Umbilical cord (tissue), 2 donors: ENCODE measurements around the gene XPNPEP1. TPM values are rescaled to one million over a fixed set of nuclear protein-coding genes. Genes with fewer than 3 reads are reported as not detected.

ENCODE experiments used
- DNase-seq: peaks from one replicate; pipeline ENCODE4 v3.0.0-alpha.2; 2015; ENCODE audit warnings: low spot score
- total RNA-seq: library from RNA; depleted of rRNA; stranded (reverse); fragments of >200 nt; gene quantifications from one replicate; pipeline ENCODE4 v1.2.3, GENCODE V29; 2014; ENCODE audit warnings: low replicate concordance; ENCODE audit not compliant: insufficient read depth

XPNPEP1 gene
- total RNA-seq, 1 donor from 2014 or later, result 66.0 TPM

DNA sequence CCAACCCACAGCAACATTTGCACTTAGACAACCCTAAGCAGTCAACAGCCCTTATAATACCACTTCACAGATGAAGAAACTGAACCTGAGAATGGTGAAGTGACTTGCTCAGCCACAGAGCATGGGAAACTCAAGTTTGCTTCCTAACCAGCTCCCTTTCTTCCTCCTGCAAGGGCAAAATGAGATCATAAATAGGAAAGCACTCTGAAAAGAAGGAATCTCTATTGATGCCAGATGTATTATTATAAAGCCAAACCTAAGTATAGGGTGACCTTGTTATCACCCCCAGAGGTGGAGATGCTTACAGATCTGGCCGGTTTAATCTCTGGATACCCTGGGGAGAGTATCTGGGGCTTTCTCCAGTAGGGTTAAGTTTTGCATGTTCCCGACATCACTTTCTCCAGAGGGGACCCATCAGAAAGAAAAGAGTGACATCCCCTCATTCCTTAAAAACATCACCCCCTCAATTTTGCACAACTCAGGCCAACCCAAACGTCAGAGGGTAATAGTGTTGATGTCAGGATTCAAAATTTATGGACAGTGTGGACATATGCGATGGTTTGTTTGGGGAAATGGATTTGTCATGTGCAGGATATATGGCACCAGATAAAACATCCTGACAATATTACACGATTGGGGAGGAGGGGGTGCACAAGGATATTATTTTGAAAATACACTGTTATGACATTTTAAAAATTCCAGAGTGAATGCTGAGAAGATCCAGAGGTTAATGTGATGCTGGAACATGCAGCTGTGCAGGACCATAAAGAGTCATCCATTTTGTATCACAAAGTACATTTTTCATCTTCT is 24.0 kb upstream of the XPNPEP1 start:
- no peak for DNase-seq

DNA sequence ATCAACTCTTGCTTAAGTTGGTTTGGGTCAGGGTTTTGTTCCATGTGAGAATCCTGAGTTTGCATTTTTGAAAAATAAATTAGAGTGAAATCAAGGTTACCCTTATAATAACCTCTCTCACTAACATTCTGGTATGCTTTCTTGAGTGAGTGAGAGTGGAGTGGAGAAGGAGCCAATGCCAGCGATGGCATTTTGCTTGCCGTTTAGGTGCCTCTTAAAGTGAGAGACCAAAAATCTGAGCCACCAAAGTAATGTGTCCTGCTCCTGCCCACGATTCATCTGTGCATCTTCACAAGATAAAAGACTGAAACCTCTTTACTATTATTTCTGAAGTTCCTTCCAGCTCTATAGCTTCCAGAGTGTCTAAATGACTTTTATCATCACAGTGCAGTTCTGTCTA is 23.4 kb upstream of the XPNPEP1 start:
- DNase-seq, result no peak

- no peak for DNase-seq
Observed at GRCh38 chr10:109945473-109946177, 22.3 kb upstream of the XPNPEP1 start.

DNA sequence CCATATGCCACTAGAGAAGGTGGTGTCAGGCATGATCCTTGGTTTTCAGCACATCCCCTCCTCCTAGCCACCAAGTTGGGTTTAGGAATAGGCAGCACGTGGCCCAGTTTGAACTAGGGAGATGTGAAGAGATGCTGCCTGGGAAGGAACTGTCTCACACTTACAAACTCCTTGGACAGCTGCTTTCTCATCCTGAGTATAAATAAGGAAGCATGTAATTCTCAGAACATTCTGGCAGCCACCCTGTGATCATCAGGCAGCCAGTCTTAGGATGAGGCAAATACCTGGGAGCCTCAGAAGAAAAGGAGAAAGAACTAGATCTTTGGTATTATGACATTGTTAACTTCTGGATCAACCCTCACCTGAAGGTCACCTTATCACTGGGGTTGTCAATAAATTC is 21.3 kb upstream of the XPNPEP1 start:
- DNase-seq, result no peak

GRCh38 chr10:109941236-109941862 is 18.0 kb upstream of the XPNPEP1 start:
- DNase-seq, result no peak

DNA sequence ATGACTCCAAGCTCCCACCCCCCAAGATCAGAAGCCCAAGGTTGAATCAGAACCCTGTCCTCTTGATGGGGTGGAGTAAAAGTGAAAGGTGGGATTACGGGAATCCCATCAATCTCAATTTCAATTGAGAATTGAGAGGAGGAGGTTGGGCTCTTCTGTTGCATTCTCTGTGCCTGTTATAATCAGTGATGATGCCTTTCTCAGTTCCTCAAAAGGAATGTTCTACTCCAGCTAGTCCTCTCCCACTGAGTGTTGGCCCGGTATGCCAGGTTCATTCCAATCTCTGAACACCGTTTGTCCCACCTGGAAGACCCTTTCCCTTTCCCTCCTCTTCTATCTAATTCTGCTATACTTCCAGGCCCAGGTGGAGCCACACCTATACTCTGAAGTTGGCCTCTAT is 17.2 kb upstream of the XPNPEP1 start:
- DNase-seq, result no peak

GRCh38 chr10:109940117-109940516 is 16.8 kb upstream of the XPNPEP1 start:
- DNase-seq, result no peak

DNA sequence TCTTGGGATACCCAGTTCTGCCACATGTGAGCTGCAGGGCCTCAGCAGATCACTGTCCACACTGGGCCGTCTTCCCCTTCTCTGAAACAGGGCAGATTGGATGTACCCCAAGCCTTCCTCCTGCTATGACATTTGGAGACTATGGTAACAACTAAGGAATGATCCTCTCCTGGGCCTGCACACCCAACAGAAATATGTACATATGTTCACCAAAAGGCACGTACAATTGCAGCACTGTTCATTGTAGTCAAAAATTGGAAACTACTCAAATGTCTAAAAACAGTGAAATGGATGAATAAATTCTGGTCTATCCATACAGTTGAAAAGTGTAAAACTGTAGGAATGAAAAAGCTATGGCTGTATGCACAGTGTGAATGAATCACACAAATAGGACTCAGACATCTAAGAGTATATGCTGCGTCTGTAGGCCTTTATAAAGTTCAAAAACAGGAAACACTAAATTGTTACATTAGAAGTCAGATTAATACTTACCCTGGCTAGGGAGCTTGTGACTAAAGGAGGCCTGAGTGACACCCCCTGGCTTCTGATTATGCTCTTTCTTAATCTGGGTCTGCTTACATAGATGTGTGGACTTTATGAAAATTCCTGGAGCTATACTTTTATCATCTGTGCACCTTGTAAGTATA is 16.1 kb upstream of the XPNPEP1 start:
- no peak for DNase-seq

- no peak for DNase-seq
Observed at GRCh38 chr10:109937460-109938065, 14.3 kb upstream of the XPNPEP1 start.

- DNase-seq, result peak; percentile 36
Observed at GRCh38 chr10:109934958-109935793, 11.9 kb upstream of the XPNPEP1 start.

- DNase-seq, result peak; percentile 67
Observed at GRCh38 chr10:109933984-109934565, 10.8 kb upstream of the XPNPEP1 start.

DNA sequence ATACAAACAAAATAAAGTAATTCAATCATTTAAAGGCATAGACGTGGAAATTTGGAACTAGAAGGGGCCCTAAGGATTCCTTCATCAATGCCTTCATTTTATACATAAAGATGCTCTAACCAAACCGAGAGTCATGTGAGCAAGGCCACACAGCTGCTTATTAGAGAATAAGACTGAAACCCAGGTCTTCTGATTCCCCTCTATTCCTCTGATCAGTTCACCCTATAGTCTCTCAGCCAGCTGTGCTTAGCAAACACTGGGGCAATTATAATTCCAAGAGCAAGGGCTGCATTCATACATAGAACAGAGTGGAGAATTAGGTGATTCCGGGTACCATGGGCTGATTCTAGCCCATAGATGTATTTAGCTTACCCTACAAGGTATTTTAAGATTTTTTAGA is 9.7 kb upstream of the XPNPEP1 start:
- DNase-seq, result no peak

GRCh38 chr10:109932391-109932790 is 9.1 kb upstream of the XPNPEP1 start:
- no peak for DNase-seq

GRCh38 chr10:109931163-109931562 is 7.9 kb upstream of the XPNPEP1 start:
- no peak for DNase-seq

DNA sequence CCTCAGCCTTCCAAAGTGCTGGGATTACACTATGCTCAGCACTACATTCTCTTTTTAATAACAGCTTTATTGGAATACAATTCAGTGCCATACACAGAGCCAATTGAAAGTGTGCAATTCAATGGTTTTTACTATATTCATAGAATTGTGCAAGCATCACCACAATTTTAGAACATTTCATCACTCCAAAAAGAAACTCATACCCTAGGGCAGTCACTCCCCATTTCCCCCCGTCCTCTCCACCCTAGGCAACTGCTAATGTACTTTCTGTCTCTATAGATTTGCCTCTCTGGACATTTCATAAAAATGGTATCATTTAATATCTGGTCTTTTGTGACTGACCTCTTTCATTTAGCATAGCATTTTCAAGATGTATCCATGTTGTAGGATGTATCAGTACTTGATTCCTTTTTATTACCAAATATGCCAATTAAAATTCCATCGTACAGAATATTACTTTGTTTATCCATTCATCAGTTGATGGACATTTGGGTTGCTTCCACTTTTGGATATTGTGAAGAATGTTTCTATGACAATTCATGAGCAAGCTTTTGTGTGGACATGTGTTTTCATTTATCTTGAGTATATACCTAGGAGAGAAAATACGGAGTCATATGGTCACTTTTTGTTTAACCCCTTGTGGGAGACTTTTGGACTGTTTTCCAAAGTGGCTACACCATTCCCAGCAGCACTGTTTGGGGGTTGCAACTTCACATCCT is 6.3 kb upstream of the XPNPEP1 start:
- no peak for DNase-seq

DNA sequence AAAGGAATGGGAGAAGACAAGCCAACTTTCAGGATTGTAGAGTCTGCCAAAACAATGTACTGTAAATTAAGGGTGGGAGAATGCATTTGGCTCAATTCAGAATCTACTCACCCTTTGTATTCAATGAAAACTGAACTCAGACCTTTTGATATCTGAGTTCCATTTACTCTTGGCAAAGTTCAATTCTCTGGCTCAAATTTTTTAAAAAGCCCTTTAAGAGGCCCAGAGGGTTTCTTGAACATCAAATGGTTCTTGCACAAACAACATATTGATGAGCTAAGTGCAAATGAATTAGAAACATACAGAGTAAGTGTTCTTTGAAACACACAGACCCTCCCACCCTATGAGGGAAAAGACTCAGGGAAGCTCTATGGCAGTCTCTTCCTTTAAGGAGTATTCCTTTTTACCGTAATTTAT is 5.2 kb upstream of the XPNPEP1 start:
- no peak for DNase-seq

- no peak for DNase-seq
Observed at GRCh38 chr10:109926825-109927224, 3.5 kb upstream of the XPNPEP1 start.

DNA sequence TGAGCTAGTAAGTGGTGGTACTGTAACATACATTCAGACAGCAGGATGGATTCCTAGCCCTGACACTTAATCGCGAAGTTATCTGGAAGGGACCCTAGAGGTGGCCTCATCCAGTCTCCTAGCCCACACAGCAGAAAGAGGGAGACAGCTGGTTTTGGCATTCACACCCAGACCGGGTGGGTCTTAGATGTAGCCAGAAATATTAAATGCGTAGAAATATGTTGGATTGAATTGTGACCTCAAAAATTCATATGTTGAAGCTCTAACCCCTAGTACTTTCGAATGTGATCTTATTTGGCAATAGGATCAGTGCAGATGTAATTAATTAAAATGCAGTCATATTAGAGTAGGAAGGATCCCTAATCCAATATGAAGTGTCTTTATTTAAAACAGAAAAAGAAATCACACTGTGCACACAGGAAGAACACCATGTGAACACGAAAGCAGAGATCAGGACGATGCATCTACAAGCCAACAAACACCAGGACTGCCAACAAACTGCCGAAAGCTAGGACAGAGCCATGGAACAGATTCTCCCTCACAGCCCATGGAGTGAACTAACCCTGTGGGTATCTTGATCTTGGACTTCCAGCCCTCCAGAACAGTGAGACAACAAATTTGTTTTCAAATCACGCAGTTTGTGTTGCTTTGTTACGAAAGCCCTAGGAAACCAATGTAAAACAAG is 2.9 kb upstream of the XPNPEP1 start:
- no peak for DNase-seq

GRCh38 chr10:109924967-109925620 is 1.8 kb upstream of the XPNPEP1 start:
- DNase-seq, result no peak
